Fibroblast of mammary gland (primary cell): Measurements from ENCODE around the gene CTDSPL.

Experiments used
- DNase-seq: peaks from one replicate; pipeline ENCODE4 v3.0.0-alpha.2; 2010; ENCODE audit warnings: low read depth
- H3K4me3 ChIP-seq: 2 replicates; pipeline ENCODE4 v1.5.1; 2011; ENCODE audit warnings: low read depth, mild to moderate bottlenecking, low read length, moderate library complexity; ENCODE audit not compliant: control insufficient read depth
- TF ChIP-seq, protein P1 (sequence below): conservative IDR thresholded peaks from 2 replicates; pipeline ENCODE4 v1.5.1; 2011; ENCODE audit warnings: low read depth, low read length, inconsistent platforms; ENCODE audit not compliant: control insufficient read depth, insufficient read depth

The CTDSPL gene

DNA sequence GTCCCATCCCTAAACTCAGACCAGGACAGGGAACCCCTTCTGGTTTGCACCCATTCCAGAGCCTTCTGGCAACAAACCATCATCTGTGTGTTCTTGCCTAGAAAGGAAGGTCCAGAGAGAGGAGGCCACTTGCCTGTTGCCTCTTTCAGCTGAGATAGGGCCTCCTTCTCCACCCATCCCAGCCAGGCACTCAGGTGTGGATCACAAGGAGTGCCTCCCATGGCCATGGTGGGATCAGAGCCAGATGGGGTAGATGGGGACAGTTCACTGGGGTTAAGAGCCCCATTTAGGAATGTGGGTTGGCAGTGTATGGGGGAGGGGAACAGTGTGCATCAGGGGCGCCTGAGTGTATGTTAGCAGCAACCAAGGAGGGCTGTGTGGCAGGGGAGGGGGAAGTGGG, 8.9 kb upstream of the CTDSPL start:
- no peak overlapping the region for H3K4me3 ChIP-seq
- no peak for DNase-seq
- TF ChIP-seq, protein P1, sequence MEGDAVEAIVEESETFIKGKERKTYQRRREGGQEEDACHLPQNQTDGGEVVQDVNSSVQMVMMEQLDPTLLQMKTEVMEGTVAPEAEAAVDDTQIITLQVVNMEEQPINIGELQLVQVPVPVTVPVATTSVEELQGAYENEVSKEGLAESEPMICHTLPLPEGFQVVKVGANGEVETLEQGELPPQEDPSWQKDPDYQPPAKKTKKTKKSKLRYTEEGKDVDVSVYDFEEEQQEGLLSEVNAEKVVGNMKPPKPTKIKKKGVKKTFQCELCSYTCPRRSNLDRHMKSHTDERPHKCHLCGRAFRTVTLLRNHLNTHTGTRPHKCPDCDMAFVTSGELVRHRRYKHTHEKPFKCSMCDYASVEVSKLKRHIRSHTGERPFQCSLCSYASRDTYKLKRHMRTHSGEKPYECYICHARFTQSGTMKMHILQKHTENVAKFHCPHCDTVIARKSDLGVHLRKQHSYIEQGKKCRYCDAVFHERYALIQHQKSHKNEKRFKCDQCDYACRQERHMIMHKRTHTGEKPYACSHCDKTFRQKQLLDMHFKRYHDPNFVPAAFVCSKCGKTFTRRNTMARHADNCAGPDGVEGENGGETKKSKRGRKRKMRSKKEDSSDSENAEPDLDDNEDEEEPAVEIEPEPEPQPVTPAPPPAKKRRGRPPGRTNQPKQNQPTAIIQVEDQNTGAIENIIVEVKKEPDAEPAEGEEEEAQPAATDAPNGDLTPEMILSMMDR = no peak

DNA sequence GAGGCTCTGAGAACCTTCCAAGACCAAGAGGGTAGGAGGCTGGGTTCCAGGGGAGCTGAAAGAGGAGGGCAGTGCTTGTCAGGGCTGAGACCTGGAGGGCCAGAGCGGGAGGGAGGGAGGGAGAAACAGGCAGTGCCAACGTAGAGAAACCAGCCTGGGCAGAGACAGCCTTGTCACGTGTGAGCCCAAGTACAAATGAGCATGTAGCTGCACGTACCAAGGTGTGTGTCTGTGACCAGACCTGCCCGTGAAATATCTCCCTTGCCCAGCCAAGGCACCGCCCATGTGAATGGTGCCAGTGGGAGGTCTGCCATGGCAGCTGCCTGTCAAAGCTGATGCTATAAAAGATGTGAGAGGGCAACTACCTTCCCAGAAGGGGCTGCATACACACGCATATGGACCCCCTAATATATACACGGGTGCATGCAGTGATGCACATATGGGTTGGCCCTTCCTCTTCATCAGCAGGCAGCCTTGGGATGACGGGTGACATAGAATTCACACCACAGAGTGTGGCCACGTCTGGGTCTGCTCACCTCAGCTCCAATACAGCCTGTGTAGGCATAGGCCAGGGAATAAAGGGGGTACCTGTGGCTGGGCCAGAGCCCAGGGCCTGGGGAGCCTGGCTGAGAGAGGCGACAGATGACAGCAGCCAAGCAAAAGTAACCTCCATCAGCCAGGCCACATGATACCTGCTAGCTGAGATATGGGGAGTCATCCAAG, 7.8 kb upstream of the CTDSPL start:
- TF ChIP-seq, protein P1 = no peak
- no peak overlapping the region for H3K4me3 ChIP-seq
- DNase-seq = no peak

DNA sequence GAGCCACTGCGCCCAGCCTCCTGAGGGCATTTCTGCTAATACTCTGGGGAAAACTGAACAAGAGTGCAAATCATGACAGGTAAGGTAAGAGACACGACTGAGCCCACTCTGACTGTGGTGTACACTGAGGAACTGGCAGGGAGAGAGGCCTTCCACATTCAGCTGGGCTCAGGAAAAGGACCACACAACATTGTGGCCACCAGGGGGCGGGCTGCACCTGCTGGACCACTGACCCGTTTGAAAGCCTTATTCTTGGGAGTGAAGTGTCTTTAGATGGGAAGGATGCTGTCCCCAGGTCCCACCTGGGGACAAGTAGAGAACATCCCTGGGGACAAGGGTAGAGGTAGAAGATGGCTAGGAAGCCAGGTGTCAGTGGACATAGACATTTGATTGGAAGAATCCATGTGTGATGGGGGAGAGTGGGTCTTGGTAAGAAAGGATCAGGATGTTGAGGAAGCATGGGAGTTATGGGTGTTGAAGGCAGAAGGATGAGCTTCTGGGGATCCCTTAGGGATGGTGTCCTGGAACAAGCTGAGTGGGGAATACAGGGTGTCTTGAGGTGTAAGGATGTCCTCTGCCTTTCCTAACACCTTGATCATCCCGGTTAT, 6.2 kb upstream of the CTDSPL start:
- H3K4me3 ChIP-seq = no peak overlapping the region
- TF ChIP-seq, protein P1 = peak; percentile 84
- peak; percentile 66 for DNase-seq

GRCh38 chr3:37856381-37856780, 5.3 kb upstream of the CTDSPL start:
- H3K4me3 ChIP-seq = no peak overlapping the region
- TF ChIP-seq, protein P1 = no peak
- no peak for DNase-seq

GRCh38 chr3:37858742-37859141, 2.9 kb upstream of the CTDSPL start:
- TF ChIP-seq, protein P1 = no peak
- H3K4me3 ChIP-seq = no peak overlapping the region
- DNase-seq = no peak

GRCh38 chr3:37859354-37859753, 2.3 kb upstream of the CTDSPL start:
- no peak overlapping the region for H3K4me3 ChIP-seq
- TF ChIP-seq, protein P1 = no peak
- no peak for DNase-seq

GRCh38 chr3:37859908-37860199, 1.8 kb upstream of the CTDSPL start:
- no peak overlapping the region for H3K4me3 ChIP-seq
- TF ChIP-seq, protein P1 = no peak
- no peak for DNase-seq
